Activated gamma-delta T cell treated with Interleukin-2 at 50 U/mL for 16 hours (primary cell): ENCODE results near the gene CHMP2A.
"Not testable (repeated sequence)": the region's sequence is repeated elsewhere in the genome, so short reads cannot be mapped to it uniquely, and the experiment has no call there.

Experiments
- DNase-seq: peaks from one replicate; pipeline ENCODE4 v3.0.0-alpha.2; 2020

CHMP2A gene

DNA sequence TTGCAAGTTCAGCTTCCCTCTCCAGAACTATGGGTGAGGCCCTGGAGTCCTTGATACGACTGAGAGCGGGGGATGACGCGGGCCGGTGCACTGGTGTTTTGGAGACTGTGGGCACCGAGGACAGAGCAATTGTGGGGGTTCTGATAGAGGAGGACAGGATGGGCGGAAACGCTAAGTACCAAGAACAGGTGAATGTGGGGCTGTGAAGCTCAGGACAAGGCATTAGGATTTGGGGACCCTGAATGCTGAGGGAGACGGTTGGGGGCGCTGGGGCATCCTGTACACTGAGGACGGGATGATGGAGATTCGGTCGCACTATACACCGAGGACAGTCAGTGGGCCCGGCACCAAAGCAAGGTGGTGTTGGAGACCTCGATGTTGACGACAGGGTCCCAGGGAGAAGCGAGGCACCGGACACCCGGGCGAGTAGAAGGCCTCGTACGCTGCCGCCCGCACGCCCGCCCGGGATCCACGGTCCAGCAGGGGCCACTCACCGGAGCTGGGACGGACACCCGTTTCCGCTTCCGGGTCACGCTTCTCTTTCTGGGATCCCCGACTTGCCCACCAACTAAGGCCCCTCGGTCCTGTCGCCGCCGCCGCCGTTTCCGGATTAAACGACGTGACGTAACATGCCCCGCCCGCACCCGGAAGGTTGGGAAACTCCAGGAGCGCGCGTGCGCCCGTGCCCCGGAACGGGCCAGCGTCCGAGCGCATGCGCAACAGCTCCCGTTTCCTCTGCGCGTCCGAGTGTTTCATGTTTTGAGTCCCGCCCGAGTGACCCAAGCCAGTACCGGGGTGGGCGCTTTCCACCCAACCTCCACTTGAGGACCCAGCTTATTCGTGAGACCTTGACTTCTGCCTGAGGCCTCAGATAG, at the start of gene CHMP2A:
TSS of gene CHMP2A (minus strand) at position 612 of the 875 bp plus-strand sequence. CDS start 893 bp downstream, outside the sequence.
- DNase-seq: peak; percentile 98

GRCh38 chr19:58586133-58586765, 31.3 kb upstream of the CHMP2A start:
- DNase-seq: no peak

GRCh38 chr19:58585442-58586132, 30.7 kb upstream of the CHMP2A start:
- no peak for DNase-seq

- no peak for DNase-seq
Measured at GRCh38 chr19:58584498-58585441, 29.9 kb upstream of the CHMP2A start.

GRCh38 chr19:58582985-58583384, 28.1 kb upstream of the CHMP2A start:
- DNase-seq: no peak

- peak; percentile 89 for DNase-seq
Measured at GRCh38 chr19:58581227-58582141, 26.6 kb upstream of the CHMP2A start.

- DNase-seq: no peak
Measured at GRCh38 chr19:58579473-58580142, 24.7 kb upstream of the CHMP2A start.

DNA sequence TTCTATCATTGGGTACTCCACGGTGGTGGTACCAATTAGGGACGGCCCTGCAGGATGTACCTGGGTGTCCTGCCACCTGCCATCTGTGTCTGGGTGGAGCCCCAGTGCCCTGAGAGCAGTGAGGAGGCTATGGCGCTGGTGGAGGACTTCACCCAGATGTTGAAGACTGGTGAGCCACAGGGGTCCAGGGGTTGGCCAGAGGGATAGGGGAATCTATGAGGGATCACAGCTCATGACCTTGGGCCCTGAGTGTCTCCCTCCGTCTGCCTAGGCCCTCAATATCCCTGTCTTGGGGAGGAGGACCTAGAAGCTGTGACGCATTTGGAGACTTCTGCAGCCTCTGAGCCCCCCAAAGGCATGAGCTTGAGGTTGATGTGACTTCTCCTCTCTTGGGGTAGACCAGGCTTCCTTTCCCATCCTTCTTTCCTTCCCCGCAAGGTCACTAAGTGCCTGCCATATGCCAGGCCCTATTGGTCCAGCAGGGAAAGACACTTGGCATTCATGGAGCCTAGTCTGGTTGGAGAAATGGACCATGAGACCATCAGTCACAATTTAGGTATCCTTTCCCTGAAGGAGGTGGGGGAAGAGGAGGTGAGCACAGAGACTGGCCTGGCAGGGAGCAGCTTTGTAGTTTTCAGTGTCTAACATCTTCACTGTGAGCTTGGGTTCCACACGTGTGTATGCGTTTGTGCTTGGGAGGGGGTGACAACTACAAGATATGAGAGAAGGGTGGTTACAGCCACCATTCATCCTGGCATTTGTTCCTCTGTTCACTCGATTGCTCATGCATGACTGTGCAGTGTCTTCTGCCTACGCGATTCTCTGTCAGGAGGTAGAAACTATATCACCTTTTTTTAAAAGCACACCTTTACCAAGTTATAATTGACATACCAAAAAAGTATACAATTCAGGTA, 23.4 kb upstream of the CHMP2A start:
- no peak for DNase-seq

- not testable (repeated sequence) for DNase-seq
Measured at GRCh38 chr19:58577581-58577980, 22.7 kb upstream of the CHMP2A start.

DNA sequence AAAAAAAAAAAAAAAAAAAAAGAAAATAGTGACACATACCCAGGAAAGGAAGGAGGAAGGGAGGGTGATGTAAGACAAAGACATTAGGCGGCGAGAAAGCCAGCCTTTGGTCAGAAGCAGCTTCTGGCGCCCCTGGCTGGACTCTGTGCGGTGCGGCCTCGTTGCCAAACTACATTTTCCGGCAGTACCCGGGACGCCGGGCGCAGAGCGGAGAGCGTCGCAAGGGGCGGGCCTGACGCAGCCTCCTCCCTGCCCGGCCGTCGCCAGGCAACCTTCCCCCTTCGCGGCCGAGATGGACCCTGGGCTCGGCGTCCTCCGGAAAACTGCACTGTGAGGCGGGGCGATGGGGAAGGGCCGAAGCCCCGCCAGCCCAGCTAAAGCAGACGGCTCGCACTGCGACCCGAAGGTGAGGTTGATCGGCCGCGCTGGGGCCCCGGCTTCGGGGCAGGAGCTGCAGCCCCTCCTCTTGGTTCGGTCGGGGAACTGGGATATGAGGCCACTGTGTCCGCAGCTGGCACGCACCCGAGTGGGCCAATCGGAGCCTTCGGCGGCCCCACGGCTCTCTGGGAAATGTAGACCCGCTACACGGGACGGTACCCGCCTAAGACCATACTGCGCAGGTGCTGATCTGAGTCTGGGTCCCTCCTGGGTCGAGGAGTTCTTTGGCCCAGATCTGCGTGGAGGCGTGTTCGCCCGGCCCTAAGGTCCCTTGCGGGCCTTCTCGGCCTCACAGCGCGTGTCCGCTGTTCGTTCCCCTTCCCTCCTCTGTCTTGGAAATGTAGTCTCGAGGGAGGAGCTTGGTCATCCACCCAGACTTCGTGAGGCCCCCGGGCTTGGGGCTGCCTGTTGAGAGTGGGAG, 20.5 kb upstream of the CHMP2A start:
- DNase-seq: peak; percentile 67

- no peak for DNase-seq
Measured at GRCh38 chr19:58573658-58574164, 18.8 kb upstream of the CHMP2A start.

GRCh38 chr19:58572818-58573657, 18.1 kb upstream of the CHMP2A start, which contains the start of gene MZF1:
Gene MZF1, minus strand, starts transcription at chr19:58573335. Its CDS starts 1,946 bp downstream, at chr19:58571389.
- DNase-seq: peak; percentile 100

DNA sequence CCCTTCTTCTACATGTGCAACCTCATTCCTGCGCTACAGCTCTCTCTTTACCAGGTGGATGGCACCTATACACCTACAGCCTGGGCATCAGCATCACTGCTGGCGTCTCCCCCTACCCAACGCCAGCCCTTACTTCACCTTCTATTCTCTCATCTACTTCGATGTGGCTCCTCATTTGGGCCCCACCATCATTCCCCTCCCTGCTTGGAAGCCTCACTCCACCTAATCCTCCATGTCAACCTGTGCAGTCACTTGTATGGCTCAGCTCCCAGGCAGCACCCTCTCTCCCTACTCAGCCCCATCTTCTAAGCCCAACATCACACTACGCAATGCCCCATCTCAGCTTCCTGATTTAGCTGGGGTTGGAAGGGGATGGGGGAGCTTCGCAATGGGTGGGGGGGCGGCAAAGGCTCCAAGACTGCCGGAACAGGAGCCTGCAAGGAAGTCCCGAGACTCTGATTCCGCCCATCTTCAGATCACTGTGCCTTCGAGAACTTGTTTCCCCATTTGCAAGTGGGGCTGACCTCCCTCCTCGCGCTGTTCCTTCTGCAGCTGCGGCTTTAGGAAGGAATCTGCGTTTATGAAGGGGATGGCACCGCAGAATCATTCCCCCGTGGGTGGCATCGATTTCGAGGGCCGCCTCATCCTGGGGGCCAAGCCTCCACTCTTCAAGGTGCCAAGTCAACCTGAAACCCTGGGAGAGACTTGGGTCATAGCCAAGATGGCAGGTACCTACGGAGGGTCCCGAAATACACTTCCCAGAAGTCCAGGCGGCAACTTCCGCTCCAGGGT, 17.3 kb upstream of the CHMP2A start:
- DNase-seq: no peak

GRCh38 chr19:58571575-58571947, 16.7 kb upstream of the CHMP2A start:
- DNase-seq: no peak

DNA sequence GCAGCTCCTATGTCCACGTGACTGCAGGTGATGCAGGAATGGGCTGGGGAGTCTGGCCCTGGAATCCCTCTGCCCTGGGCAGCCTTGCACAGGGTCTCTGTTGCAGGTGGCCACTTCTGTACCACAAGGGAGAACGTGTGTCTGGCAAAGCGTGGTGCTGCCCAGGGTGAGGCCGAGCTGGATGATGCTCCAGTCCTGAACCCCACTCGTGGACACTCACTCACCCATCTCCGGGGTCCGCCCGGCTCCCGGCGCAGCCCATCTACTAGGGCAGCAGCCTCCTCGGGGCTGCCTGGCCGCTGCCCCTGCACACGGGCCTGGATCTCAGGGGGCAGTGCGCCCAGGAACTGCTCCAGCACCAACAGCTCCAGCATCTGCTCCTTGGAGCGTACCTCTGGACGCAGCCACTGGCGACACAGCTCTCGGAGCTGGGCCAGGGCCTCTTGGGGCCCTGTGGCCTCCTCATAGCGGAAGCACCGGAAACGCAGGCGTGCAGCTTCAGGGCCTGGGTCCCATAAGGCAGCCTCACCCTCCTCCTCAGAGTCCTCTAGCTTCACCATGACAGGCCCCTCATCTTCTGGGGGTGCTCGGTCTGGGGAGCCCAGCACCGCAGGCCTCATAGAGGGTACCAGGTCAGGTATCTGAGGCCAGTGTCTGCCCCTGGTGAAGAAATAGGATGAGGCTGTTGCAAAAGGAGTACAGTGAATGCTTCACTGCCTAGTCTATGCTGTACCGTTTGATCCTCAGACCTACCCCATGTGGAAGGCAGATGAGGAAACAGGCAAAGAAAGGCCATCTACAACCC, 16.1 kb upstream of the CHMP2A start:
- DNase-seq: no peak
